OCI-LY3 (cell line): ENCODE data around the gene GSS.

Experiments
- CTCF ChIP-seq: fragments of 200-600, 300-600 bp; sonication (generic); IDR thresholded peaks from 2 replicates; pipeline ENCODE4 v1.5.1; 2014; ENCODE audit warnings: antibody characterized with exemption, low read length, low read depth
- EZH2phosphoT487 ChIP-seq: fragments of 200-600 bp; shearing (Covaris generic); IDR thresholded peaks from 2 replicates; pipeline ENCODE4 v1.6.1; 2018; ENCODE audit warnings: antibody characterized with exemption, mixed run types, low read depth

DNA sequence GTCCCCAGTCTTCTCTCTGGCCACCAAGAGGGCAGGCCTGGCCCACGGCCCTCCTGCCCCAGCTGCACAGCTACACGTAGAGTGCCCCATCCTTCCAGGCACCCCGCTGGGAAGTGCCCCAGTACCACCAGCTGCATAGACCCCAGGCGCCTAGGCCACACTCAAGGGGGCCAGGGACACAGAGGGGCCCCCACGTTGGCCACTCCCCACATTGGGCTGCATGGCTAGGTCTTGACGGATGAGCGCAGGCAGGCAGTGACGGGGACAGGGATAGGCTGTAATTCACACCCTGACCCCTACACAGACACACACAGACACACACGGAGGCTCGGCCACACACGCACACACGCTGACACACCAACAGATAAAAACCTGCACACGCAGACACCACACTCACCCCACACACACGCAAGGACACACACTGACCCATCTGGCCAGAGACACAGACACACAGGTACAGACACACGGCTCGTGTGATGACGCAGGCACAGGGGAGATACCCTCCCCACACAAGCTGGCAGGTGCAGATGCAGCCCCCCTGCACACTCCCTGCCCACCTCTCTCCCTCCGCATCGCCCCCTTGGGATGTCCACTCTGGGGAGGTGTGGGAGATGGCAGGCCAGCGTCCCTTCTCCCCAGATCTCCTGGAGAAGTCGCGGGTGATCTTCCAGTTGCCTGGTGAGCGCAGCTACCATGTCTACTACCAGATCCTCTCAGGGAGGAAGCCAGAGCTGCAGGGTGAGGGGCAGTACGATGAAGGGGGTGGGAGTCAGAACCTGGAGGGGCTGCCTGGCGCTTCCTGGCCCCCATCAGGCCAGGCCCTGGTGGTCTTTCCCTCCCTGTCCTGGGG is 30.1 kb upstream of the GSS start:
- TF ChIP-seq CTCF (no peak), EZH2phosphoT487 (no peak)
